ENCODE measurements around the gene AHR.
A peak's percentile ranks its signal among the peaks of the same experiment; 100 is the strongest.

Gene AHR

DNA sequence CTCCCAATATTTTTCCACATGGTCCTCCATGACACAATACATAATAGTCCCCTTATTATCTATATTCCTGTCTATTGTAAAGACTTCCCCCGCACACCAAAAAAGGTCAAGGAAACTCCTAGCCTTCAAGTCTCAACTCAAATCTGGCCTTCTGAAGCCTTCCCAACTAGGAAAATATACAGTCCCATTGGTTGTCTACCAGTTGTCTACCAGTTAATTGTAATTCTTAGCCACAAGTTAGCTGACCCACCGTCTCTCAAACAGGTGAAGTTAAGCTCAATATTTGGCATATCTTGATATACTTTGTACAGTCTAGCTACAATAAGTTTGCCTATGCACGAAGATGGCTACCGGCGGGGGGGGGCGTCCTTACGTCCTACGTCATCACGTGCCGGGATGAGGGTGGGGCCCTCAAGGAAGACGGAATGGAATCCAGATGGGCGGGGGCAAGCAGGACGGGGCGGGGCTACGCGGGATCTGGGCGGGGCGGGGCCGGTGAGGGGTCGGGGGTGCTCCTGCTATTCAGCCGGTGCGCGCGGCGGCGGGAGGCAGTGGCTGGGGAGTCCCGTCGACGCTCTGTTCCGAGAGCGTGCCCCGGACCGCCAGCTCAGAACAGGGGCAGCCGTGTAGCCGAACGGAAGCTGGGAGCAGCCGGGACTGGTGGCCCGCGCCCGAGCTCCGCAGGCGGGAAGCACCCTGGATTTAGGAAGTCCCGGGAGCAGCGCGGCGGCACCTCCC is at the start of gene AHR:
Gene AHR, plus strand, starts transcription at position 551 of the 738 bp plus-strand sequence. CDS start 613 bp downstream, outside the sequence.
- in situ Hi-C loops (cut with MboI; ENCODE audit: low sequenced_read_pairs, unreplicated experiment) = no loop called here
- DNase-seq (ENCODE audit: low spot score) = peak; percentile 92
- TF ChIP-seq, protein P1, sequence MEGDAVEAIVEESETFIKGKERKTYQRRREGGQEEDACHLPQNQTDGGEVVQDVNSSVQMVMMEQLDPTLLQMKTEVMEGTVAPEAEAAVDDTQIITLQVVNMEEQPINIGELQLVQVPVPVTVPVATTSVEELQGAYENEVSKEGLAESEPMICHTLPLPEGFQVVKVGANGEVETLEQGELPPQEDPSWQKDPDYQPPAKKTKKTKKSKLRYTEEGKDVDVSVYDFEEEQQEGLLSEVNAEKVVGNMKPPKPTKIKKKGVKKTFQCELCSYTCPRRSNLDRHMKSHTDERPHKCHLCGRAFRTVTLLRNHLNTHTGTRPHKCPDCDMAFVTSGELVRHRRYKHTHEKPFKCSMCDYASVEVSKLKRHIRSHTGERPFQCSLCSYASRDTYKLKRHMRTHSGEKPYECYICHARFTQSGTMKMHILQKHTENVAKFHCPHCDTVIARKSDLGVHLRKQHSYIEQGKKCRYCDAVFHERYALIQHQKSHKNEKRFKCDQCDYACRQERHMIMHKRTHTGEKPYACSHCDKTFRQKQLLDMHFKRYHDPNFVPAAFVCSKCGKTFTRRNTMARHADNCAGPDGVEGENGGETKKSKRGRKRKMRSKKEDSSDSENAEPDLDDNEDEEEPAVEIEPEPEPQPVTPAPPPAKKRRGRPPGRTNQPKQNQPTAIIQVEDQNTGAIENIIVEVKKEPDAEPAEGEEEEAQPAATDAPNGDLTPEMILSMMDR (IDR thresholded peaks at IDR 0.05; ENCODE audit: borderline replicate concordance, control extremely low read depth, extremely low read depth, insufficient read depth, missing control alignments) = no peak

DNA sequence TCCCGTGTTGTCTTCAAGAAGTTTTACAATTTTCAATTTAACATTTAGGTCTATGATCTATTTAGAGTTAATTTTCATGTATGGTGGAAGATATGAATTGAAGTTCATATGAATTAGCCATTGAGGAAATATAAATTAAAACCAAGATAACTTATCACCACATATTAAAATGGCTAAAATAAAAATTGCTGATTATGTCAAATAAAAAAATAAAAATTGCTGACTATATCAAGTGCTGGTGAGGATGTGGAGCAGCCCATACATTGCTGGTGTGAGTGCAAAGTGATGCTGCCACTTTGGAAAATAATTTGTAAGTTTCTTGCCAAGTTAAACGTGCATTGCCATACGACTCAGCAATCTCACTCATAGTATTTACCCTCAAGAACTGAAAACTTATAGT is 44.6 kb upstream of the AHR start:
- TF ChIP-seq, protein P1 (IDR thresholded peaks at IDR 0.05; ENCODE audit: borderline replicate concordance, control extremely low read depth, extremely low read depth, insufficient read depth, missing control alignments) = no peak
- in situ Hi-C loops (cut with MboI; ENCODE audit: low sequenced_read_pairs, unreplicated experiment) = no loop called here

DNA sequence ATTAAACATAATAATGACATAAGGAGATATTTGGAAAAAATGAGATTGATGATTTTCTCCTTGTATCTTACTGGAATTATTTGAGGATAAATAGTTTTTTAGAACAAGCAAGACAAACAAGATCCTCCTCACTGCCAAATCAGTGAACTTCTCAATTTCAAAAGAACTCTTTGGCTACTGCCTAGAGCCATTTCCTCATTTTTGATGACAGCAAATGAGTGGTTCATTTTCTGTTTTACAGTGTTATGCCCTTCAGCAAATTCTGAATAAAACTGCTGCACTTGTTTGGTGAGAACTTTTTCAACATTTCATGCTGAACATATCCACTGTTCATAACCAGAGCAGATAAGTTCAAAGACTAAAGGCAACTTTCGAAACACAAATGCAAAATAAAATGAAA is 42.5 kb upstream of the AHR start:
- DNase-seq (ENCODE audit: low spot score) = no peak
- in situ Hi-C loops (cut with MboI; ENCODE audit: low sequenced_read_pairs, unreplicated experiment) = no loop called here
- TF ChIP-seq, protein P1 (IDR thresholded peaks at IDR 0.05; ENCODE audit: borderline replicate concordance, control extremely low read depth, extremely low read depth, insufficient read depth, missing control alignments) = no peak

More for the DNA sequence above, 44.6 kb upstream of the AHR start:
- DNase-seq (ENCODE audit: low spot score) = no peak

DNA sequence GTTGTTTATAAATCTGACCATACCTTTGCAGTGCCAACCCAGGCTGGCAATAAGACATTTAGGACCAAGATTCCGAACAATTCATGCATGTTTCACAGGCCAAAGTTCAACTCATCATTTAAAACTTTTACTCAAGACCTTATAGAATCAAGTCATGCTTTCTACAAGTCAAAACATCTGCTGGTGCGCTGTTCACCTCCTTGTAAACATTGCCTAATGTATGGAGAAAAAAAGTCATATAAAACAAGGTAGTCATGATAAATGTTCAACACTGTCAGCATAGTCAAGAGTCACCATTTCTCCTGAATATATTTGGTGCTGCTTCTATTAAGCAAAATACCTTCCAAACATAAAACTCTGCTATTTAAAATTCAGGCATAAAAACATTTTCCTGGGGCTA is 42.1 kb upstream of the AHR start:
- TF ChIP-seq, protein P1 (IDR thresholded peaks at IDR 0.05; ENCODE audit: borderline replicate concordance, control extremely low read depth, extremely low read depth, insufficient read depth, missing control alignments) = no peak
- DNase-seq (ENCODE audit: low spot score) = no peak
- in situ Hi-C loops (cut with MboI; ENCODE audit: low sequenced_read_pairs, unreplicated experiment) = no loop called here

DNA sequence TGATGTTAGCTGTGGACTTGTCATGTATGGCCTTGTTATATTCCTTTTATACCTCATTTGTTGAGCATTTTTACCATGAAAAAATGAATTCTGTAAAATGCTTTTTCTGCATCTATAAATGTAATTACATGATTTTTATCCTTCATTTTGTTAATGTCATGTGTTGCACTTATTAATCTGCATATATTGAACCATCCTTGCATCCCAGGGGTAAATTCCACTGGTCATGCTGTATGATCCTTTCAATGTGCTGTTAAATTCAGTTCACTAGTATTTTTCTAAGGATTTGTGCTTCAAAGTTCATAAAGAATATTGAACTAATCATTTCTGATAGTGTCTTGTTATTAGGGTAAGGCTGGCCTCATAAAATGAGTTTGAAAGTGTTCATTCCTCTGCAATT is 31.9 kb upstream of the AHR start:
- in situ Hi-C loops (cut with MboI; ENCODE audit: low sequenced_read_pairs, unreplicated experiment) = no loop called here
- TF ChIP-seq, protein P1 (IDR thresholded peaks at IDR 0.05; ENCODE audit: borderline replicate concordance, control extremely low read depth, extremely low read depth, insufficient read depth, missing control alignments) = no peak
- no peak for DNase-seq (ENCODE audit: low spot score)

DNA sequence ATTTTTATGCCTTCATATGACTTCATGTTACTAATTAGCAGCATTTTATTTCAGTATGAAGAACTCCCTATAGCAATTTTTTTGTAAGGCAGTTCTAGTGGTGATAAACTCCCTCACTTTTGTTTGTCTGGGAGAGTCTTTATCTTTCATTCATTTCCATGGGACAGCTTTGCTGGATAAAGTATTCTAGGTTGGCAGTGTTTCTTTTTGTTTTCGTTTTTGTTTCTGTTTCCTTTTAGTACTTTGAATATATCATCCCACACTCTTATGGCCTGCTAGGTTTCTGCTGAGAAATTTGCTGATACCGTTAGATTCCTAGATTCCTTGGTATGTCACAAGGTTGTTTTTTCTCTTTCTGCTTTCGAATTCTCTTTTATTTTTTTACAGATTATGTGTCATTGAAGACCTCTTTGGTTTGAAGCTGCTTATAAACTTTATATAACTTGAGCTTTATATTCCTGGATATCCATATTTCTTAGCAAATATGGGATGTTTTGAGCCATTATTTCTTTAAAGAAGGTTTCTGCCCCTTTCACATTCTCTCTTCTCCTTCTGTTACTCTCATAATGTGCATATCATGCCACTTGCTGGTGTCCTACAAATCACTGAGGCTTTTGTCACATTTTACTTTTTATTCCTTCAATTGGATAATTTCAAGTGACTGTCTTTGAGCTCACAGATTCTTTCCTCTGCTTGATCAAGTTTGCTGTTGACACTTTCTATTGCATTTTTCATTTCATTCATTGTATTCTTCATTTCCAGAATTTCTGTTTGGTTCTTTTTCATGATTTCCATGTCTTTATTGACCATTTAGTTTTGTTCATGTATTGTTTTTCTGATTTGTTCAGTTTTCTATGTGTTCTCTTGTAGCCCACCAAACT is 28.9 kb upstream of the AHR start:
- in situ Hi-C loops (cut with MboI; ENCODE audit: low sequenced_read_pairs, unreplicated experiment) = no loop called here
- TF ChIP-seq, protein P1 (IDR thresholded peaks at IDR 0.05; ENCODE audit: borderline replicate concordance, control extremely low read depth, extremely low read depth, insufficient read depth, missing control alignments) = no peak
- DNase-seq (ENCODE audit: low spot score) = no peak
